ENCODE measurements around the gene NIPAL4.

GRCh38 chr5:157451806-157452205, 8.2 kb upstream of the NIPAL4 start:
- no peak for TF ChIP-seq REST (IDR thresholded peaks at IDR 0.05)
- no peak for TF ChIP-seq MAFK (IDR thresholded peaks at IDR 0.05; ENCODE audit: partially characterized antibody)
- no peak for TF ChIP-seq KDM1A (IDR thresholded peaks at IDR 0.05; ENCODE audit: low read depth)
- no peak for TF ChIP-seq EP300 (IDR thresholded peaks at IDR 0.05)
- TF ChIP-seq MYC (IDR thresholded peaks at IDR 0.05; ENCODE audit: borderline replicate concordance, low read length) = no peak
- no peak for TF ChIP-seq CTCF (IDR thresholded peaks at IDR 0.05)
- no peak for TF ChIP-seq CHD4 (IDR thresholded peaks at IDR 0.05; ENCODE audit: borderline replicate concordance)

Measured in A549 (cell line).